Measurements from ENCODE around the gene TRIM44.

TRIM44 gene

GRCh38 chr11:35683728-35684339 lies 21.3 kb downstream of the TRIM44 start:
- Histone ChIP-seq H3K4me3 (ENCODE audit: low read depth, low read length) (no peak overlapping the region), H3K27ac (no peak overlapping the region), H3K27me3 (ENCODE audit: control insufficient read depth, insufficient read depth, low read length) (no peaks in the 10 kb centered on the region)

GRCh38 chr11:35688023-35688422 lies 25.4 kb downstream of the TRIM44 start:
- Histone ChIP-seq H3K79me2 (no peaks in the 10 kb centered on the region), H3K9ac (no peak overlapping the region), H2AFZ (no peak overlapping the region)

More at GRCh38 chr11:35683728-35684339, 21.3 kb downstream of the TRIM44 start:
- Histone ChIP-seq H3K79me2 (no peaks in the 10 kb centered on the region), H3K4me2 (ENCODE audit: low read length) (no peak overlapping the region), H3K9ac (no peak overlapping the region), H3K36me3 (ENCODE audit: control insufficient read depth, insufficient read depth, low read length) (no peaks in the 10 kb centered on the region), H2AFZ (no peak overlapping the region), H3K9me3 (ENCODE audit: control insufficient read depth, low read length) (no peaks in the 10 kb centered on the region), H3K4me1 (no peaks in the 10 kb centered on the region)
- TF ChIP-seq, protein P1, sequence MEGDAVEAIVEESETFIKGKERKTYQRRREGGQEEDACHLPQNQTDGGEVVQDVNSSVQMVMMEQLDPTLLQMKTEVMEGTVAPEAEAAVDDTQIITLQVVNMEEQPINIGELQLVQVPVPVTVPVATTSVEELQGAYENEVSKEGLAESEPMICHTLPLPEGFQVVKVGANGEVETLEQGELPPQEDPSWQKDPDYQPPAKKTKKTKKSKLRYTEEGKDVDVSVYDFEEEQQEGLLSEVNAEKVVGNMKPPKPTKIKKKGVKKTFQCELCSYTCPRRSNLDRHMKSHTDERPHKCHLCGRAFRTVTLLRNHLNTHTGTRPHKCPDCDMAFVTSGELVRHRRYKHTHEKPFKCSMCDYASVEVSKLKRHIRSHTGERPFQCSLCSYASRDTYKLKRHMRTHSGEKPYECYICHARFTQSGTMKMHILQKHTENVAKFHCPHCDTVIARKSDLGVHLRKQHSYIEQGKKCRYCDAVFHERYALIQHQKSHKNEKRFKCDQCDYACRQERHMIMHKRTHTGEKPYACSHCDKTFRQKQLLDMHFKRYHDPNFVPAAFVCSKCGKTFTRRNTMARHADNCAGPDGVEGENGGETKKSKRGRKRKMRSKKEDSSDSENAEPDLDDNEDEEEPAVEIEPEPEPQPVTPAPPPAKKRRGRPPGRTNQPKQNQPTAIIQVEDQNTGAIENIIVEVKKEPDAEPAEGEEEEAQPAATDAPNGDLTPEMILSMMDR (IDR thresholded peaks at IDR 0.05), result no peak

DNA sequence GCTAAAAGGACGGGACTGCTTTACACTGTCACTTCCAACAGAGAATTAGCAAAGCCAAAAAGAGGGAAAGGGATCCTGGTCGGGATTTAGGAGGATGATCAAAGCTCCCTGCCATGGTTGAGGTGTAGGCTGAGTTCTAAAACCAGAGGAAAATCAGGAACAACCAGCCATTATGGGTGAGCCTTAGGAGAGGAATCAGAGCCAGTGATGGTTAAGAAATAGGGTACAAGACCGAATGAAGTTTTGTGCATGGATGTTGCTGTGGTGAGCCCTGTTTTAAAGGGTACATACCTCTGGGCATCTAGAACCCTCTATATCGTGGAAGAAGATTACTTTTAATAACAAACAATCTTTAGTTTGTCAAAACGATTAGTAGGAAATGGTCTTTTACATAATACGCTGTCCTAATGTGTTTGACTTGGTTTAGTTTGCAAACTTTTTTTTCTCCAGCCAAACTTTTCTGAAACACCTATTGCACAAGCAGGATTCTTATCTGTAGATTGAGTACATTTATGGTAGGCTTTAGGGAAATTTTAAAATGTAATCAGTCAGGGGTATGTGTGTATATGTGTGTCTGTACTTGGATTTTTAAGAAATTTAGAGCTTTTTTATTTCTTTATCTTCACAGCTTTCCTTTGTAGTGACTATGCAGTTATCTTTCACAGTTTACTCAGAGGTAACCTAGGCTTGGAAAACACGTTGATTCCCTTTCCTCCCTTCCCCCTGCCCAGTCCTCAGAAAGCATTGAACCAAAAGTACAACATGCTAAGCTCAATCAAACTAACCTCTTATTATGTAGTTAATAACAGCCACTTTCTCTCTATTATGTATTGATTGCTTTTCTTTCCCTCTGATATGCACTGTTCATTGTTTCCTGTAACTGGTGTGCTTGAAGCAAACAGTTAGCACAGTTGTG lies 26.8 kb downstream of the TRIM44 start:
- Histone ChIP-seq H2AFZ (no peak overlapping the region), H3K9me3 (ENCODE audit: control insufficient read depth, low read length) (no peaks in the 10 kb centered on the region), H3K27me3 (ENCODE audit: control insufficient read depth, insufficient read depth, low read length) (no peaks in the 10 kb centered on the region), H3K36me3 (ENCODE audit: control insufficient read depth, insufficient read depth, low read length) (no peaks in the 10 kb centered on the region), H3K4me1 (no peaks in the 10 kb centered on the region), H3K9ac (no peak overlapping the region), H3K79me2 (no peaks in the 10 kb centered on the region), H3K27ac (no peak overlapping the region), H3K4me2 (ENCODE audit: low read length) (no peak overlapping the region), H3K4me3 (ENCODE audit: low read depth, low read length) (no peak overlapping the region)
- TF ChIP-seq, protein P1 (IDR thresholded peaks at IDR 0.05), result no peak

More at GRCh38 chr11:35688023-35688422, 25.4 kb downstream of the TRIM44 start:
- Histone ChIP-seq H3K4me3 (ENCODE audit: low read depth, low read length) (no peak overlapping the region), H3K9me3 (ENCODE audit: control insufficient read depth, low read length) (no peaks in the 10 kb centered on the region), H3K36me3 (ENCODE audit: control insufficient read depth, insufficient read depth, low read length) (no peaks in the 10 kb centered on the region), H3K27me3 (ENCODE audit: control insufficient read depth, insufficient read depth, low read length) (no peaks in the 10 kb centered on the region), H3K27ac (no peak overlapping the region), H3K4me2 (ENCODE audit: low read length) (no peak overlapping the region), H3K4me1 (no peaks in the 10 kb centered on the region)
- TF ChIP-seq, protein P1 (IDR thresholded peaks at IDR 0.05), result no peak

DNA sequence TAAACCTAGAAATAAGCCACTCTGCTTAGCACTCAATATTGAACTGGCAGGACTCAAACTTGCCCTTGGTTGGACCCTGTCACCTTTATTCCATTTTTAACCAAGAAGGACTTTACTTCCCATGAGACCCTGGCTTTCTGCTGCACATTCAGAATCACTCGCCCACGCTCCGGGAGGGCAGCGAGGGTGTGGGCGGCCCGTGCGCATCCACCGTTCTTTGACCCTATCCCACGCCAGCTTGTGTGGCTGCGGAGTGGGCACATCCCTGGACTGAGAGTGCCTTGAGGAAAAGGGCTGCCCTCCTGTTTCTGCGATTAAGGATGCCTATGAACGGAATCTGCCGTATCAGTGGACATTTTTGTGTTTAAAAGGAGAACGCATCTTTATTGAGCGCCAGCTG lies 39.6 kb downstream of the TRIM44 start:
- Histone ChIP-seq H3K27me3 (ENCODE audit: control insufficient read depth, insufficient read depth, low read length) (no peaks in the 10 kb centered on the region), H3K27ac (no peak overlapping the region), H3K4me3 (ENCODE audit: low read depth, low read length) (no peak overlapping the region), H2AFZ (no peak overlapping the region), H3K79me2 (peaks cover 2% of the 10 kb centered on the region), H3K9me3 (ENCODE audit: control insufficient read depth, low read length) (no peaks in the 10 kb centered on the region), H3K4me1 (no peaks in the 10 kb centered on the region), H3K4me2 (ENCODE audit: low read length) (no peak overlapping the region), H3K36me3 (ENCODE audit: control insufficient read depth, insufficient read depth, low read length) (no peaks in the 10 kb centered on the region), H3K9ac (no peak overlapping the region)
- TF ChIP-seq, protein P1 (IDR thresholded peaks at IDR 0.05), result no peak
